ENCODE data around the gene GPR6.

DNA sequence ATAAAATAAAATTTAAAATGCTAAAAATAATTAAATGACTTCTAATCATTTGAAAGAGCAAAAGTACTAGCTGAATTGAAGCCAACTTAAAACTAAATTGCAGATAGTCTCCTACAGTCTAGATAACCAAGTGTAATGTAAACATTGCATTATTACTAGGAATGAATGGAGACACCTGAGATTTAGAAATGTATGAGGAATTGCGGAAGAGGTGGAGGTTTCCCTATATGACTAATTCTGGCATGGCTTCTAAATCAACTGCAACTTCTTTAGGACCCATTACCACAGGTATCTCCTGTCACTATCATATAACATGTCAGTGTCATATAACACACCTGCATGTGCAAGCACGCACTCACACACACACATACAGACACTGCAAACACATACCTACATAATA is 13.2 kb upstream of the GPR6 start:
- TF ChIP-seq, protein P1, sequence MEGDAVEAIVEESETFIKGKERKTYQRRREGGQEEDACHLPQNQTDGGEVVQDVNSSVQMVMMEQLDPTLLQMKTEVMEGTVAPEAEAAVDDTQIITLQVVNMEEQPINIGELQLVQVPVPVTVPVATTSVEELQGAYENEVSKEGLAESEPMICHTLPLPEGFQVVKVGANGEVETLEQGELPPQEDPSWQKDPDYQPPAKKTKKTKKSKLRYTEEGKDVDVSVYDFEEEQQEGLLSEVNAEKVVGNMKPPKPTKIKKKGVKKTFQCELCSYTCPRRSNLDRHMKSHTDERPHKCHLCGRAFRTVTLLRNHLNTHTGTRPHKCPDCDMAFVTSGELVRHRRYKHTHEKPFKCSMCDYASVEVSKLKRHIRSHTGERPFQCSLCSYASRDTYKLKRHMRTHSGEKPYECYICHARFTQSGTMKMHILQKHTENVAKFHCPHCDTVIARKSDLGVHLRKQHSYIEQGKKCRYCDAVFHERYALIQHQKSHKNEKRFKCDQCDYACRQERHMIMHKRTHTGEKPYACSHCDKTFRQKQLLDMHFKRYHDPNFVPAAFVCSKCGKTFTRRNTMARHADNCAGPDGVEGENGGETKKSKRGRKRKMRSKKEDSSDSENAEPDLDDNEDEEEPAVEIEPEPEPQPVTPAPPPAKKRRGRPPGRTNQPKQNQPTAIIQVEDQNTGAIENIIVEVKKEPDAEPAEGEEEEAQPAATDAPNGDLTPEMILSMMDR (IDR thresholded peaks at IDR 0.05; ENCODE audit: low read length), result no peak
- TF ChIP-seq EZH2 (optimal IDR thresholded peaks at IDR 0.05; ENCODE audit: low read depth, low read length), result no peak
- TF ChIP-seq EZH2phosphoT487 (IDR thresholded peaks at IDR 0.05; ENCODE audit: low read length), result no peak
